Forelimb muscle (tissue), 1 donor: ENCODE measurements around the gene NONO. TPM values are rescaled to one million over a fixed set of nuclear protein-coding genes. Genes with fewer than 3 reads are reported as not detected.

Source experiments
- polyA plus RNA-seq: library from polyadenylated mRNA; unstranded; fragments of 120-200 nt; gene quantifications from one replicate; pipeline ENCODE4 v1.2.1, GENCODE V29; 2013; ENCODE audit not compliant: insufficient read length

The NONO gene
- polyA plus RNA-seq, 1 donor, result 300 TPM

Other genes with a start within 250 kb of the NONO start
- gene SNX12, start 215.3 kb upstream of the NONO start, polyA plus RNA-seq, result 48.6 TPM
- gene FOXO4, start 187.8 kb upstream of the NONO start, polyA plus RNA-seq, result 41.0 TPM
- 0.54 TPM for gene CXorf65, start 176.9 kb upstream of the NONO start, polyA plus RNA-seq
- 1.5 TPM for gene IL2RG, start 172.1 kb upstream of the NONO start, polyA plus RNA-seq
- 44.2 TPM for gene MED12, start 165.0 kb upstream of the NONO start, polyA plus RNA-seq
- gene NLGN3, start 138.8 kb upstream of the NONO start, polyA plus RNA-seq, result 2.9 TPM
- not detected for gene GJB1, start 60.4 kb upstream of the NONO start, polyA plus RNA-seq
- 18.0 TPM for gene ZMYM3, start 29.5 kb upstream of the NONO start, polyA plus RNA-seq
- gene ITGB1BP2, start 18.1 kb downstream of the NONO start, polyA plus RNA-seq, result 142 TPM
- 25.0 TPM for gene TAF1, start 82.7 kb downstream of the NONO start, polyA plus RNA-seq
- 145 TPM for gene OGT, start 249.5 kb downstream of the NONO start, polyA plus RNA-seq